ENCODE results near the gene ARSD. TPM values are rescaled to one million over a fixed set of nuclear protein-coding genes. Genes with fewer than 3 reads are reported as not detected.

Gene ARSD
- total RNA-seq, 1 experiment from 2014 or later: 10.3 TPM

DNA sequence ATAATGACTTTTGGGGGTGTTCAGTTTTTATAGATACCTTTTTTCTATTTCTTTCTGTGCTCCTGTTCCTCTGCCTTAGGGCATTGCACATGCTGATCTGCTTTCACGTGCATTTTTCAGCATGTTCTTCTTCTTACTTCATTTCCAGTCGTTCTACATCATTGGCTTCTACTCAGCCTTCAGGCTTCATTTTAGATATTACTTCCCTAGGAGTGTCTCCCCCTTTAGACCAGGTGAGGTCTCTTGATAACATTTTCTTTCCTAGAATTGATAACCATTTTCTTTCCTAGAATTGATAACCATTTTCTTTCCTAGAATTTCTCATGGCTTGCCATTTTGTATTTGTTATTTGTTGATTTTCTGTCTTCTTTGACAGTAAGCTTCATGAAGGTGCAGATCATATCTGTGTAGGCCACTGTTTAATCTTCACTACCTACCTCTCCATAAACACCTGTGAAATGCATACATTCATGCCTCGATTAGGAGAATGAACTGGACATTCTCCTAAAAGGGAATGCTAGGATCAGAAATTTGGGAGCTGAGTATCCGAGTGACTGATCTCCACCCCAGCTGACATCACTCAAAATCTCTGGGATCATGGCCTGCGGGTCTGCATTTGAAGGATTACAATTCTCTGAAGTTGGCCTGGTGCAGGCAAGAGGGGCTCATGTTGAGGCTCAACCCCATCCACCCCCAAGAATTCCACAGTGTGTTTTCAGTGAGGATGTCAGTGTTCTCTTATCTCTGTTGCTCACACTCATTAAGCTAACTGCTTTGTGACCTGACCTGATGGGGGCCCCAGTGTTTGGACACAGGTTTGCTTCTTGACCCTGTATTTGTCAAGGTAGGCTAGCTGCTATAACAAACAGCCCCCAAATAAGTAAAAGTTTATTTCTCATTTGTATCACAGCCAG lies 54.7 kb downstream of the ARSD start:
- no peak overlapping the region for H3T11ph ChIP-seq (ENCODE audit: low read length)
- H3K9me3 ChIP-seq (ENCODE audit: control insufficient read depth, low read depth, low read length): no peaks in the 10 kb centered on the region
- no peak overlapping the region for H2AK5ac ChIP-seq (ENCODE audit: insufficient read length, low read length)
- no peak overlapping the region for H4K91ac ChIP-seq (ENCODE audit: insufficient read length, low read depth, low read length)
- no peak overlapping the region for H3K18ac ChIP-seq (ENCODE audit: insufficient read length, low read depth, low read length)
- no peak overlapping the region for H3K56ac ChIP-seq (ENCODE audit: insufficient read length, low read depth, low read length)
- Mint-ChIP-seq H3K27ac (no peak overlapping the region; a peak in 1 of 7 replicates), H3K4me1 (peaks cover 12 to 14% of the 10 kb centered on the region in 2 experiments), H3K4me3 (no peak overlapping the region), H3K27me3 (ENCODE audit: low read depth) (no peaks in the 10 kb centered on the region), H3K36me3 (ENCODE audit: insufficient read depth in 1 of 3, low read depth in 3 of 3) (peaks cover 28 to 51% (median 39%) of the 10 kb centered on the region in 3 experiments), H3K9me3 (peaks cover 5 to 12% of the 10 kb centered on the region in 2 experiments; a peak in 3 of 5 replicates)
- DNase-seq: no peak
- H4K20me1 ChIP-seq (ENCODE audit: control insufficient read depth, insufficient read depth, insufficient read length): no peaks in the 10 kb centered on the region
- H2BK15ac ChIP-seq (ENCODE audit: low read depth, low read length): no peak overlapping the region
- H4K5ac ChIP-seq (ENCODE audit: insufficient read length, low read depth, low read length): no peak overlapping the region
- WGBS (ENCODE audit: extremely low coverage, insufficient read length, low lambda C conversion rate): no CpG with 5 or more reads among the region's 5 CpGs
- no peak overlapping the region for H2AFZ ChIP-seq (ENCODE audit: low read length)
- H3K27me3 ChIP-seq (ENCODE audit: insufficient read depth, low read length): no peaks in the 10 kb centered on the region
- H2BK12ac ChIP-seq (ENCODE audit: insufficient read length, low read depth, low read length): no peak overlapping the region
- no peak overlapping the region for H4K8ac ChIP-seq (replicated peaks; ENCODE audit: insufficient read length, low read depth, low read length)
- no peak overlapping the region for H2BK5ac ChIP-seq (ENCODE audit: insufficient read length, low read length)
- H2BK20ac ChIP-seq (ENCODE audit: low read depth, low read length, poor library complexity, severe bottlenecking): no peak overlapping the region
- no peak overlapping the region for H3K4ac ChIP-seq (ENCODE audit: low read depth, low read length)
- TF ChIP-seq, protein P1, sequence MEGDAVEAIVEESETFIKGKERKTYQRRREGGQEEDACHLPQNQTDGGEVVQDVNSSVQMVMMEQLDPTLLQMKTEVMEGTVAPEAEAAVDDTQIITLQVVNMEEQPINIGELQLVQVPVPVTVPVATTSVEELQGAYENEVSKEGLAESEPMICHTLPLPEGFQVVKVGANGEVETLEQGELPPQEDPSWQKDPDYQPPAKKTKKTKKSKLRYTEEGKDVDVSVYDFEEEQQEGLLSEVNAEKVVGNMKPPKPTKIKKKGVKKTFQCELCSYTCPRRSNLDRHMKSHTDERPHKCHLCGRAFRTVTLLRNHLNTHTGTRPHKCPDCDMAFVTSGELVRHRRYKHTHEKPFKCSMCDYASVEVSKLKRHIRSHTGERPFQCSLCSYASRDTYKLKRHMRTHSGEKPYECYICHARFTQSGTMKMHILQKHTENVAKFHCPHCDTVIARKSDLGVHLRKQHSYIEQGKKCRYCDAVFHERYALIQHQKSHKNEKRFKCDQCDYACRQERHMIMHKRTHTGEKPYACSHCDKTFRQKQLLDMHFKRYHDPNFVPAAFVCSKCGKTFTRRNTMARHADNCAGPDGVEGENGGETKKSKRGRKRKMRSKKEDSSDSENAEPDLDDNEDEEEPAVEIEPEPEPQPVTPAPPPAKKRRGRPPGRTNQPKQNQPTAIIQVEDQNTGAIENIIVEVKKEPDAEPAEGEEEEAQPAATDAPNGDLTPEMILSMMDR (conservative IDR thresholded peaks at IDR 0.05): no peak
- H3K4me1 ChIP-seq (ENCODE audit: insufficient read depth, low read length): no peaks in the 10 kb centered on the region
- H3K14ac ChIP-seq (ENCODE audit: insufficient read depth, low read length): no peak overlapping the region
- H3K27ac ChIP-seq (ENCODE audit: insufficient read length, low read depth, low read length): no peak overlapping the region
- no peak overlapping the region for H3K23ac ChIP-seq (ENCODE audit: insufficient read length, low read depth, low read length)
- no peak overlapping the region for H3K9ac ChIP-seq (ENCODE audit: extremely low read depth, insufficient read length, low read length)
- H2BK120ac ChIP-seq (ENCODE audit: low read depth, low read length, poor library complexity, severe bottlenecking): no peak overlapping the region
- no peaks in the 10 kb centered on the region for H3K79me2 ChIP-seq (ENCODE audit: insufficient read depth, low read length)
- H3K79me1 ChIP-seq (ENCODE audit: insufficient read depth, low read depth, low read length, poor library complexity, severe bottlenecking): no peaks in the 10 kb centered on the region
- no peaks in the 10 kb centered on the region for H3K23me2 ChIP-seq (ENCODE audit: insufficient read length, low read depth, low read length, poor library complexity, severe bottlenecking)
- no peak overlapping the region for H3K4me2 ChIP-seq (ENCODE audit: insufficient read depth, insufficient read length, low read length)
